Osteoblast (primary cell): ENCODE measurements around the gene CRIP3. TPM values are rescaled to one million over a fixed set of nuclear protein-coding genes. Genes with fewer than 3 reads are reported as not detected.

Source experiments
- DNase-seq: peaks from one replicate; pipeline ENCODE4 v3.0.0; 2011; ENCODE audit warnings: low spot score, mixed read lengths; ENCODE audit not compliant: insufficient read length; ENCODE audit errors: missing footprints
- H2AFZ ChIP-seq: 2 replicates; pipeline ENCODE4 v1.6.0; 2011; ENCODE audit warnings: mild to moderate bottlenecking, low read length
- H3K27ac ChIP-seq: 2 replicates; pipeline ENCODE4 v1.5.1; 2011; ENCODE audit warnings: mild to moderate bottlenecking, low read depth, low read length, moderate library complexity
- H3K27me3 ChIP-seq: 2 replicates; pipeline ENCODE4 v1.6.0; 2012; ENCODE audit warnings: mild to moderate bottlenecking, control low read depth, inconsistent platforms, low read length, moderate library complexity; ENCODE audit not compliant: insufficient read depth
- H3K36me3 ChIP-seq: 2 replicates; pipeline ENCODE4 v1.5.1; 2011; ENCODE audit warnings: mild to moderate bottlenecking, low read length, control low read depth, moderate library complexity; ENCODE audit not compliant: insufficient read depth
- H3K4me1 ChIP-seq: 2 replicates; pipeline ENCODE4 v1.5.1; 2011; ENCODE audit warnings: mild to moderate bottlenecking, low read length, control low read depth, moderate library complexity; ENCODE audit not compliant: insufficient read depth
- H3K4me2 ChIP-seq: 2 replicates; pipeline ENCODE4 v1.6.0; 2011; ENCODE audit warnings: mild to moderate bottlenecking, low read length; ENCODE audit not compliant: insufficient read depth
- H3K4me3 ChIP-seq: fragments of 200-600 bp; sonication (generic); 3 replicates; pipeline ENCODE4 v1.5.1; 2012; ENCODE audit warnings: mild to moderate bottlenecking, low read length, inconsistent platforms; ENCODE audit not compliant: insufficient read depth
- H3K79me2 ChIP-seq: 2 replicates; pipeline ENCODE4 v1.6.0; 2012; ENCODE audit warnings: mild to moderate bottlenecking, low read length, control low read depth, inconsistent platforms; ENCODE audit not compliant: insufficient read depth
- H3K9me3 ChIP-seq: 2 replicates; pipeline ENCODE4 v1.5.1; 2011; ENCODE audit warnings: low read depth, low read length, control low read depth
- H4K20me1 ChIP-seq: 2 replicates; pipeline ENCODE4 v1.6.0; 2012; ENCODE audit warnings: mild to moderate bottlenecking, low read length, control low read depth; ENCODE audit not compliant: insufficient read depth
- total RNA-seq: library from RNA; depleted of rRNA; stranded (reverse); fragments of >200 nt; gene quantifications from 2 replicates; pipeline ENCODE4 v1.2.3, GENCODE V29; 2012
- TF ChIP-seq, protein P1 (sequence below): IDR thresholded peaks from 2 replicates; pipeline ENCODE4 v1.5.1; 2011; ENCODE audit warnings: mild to moderate bottlenecking, low read depth, low read length, moderate library complexity; ENCODE audit errors: extremely low read depth

Gene CRIP3
- total RNA-seq, 1 donor: not detected

GRCh38 chr6:43273707-43274106 is 34.9 kb downstream of the CRIP3 start:
- Histone ChIP-seq H3K27ac (no peak overlapping the region), H3K9me3 (no peaks in the 10 kb centered on the region), H3K4me3 (no peak overlapping the region), H3K79me2 (no peaks in the 10 kb centered on the region), H3K27me3 (peaks cover 26% of the 10 kb centered on the region), H2AFZ (no peak overlapping the region), H3K4me2 (no peak overlapping the region), H3K36me3 (no peaks in the 10 kb centered on the region), H4K20me1 (no peaks in the 10 kb centered on the region), H3K4me1 (peaks cover 19% of the 10 kb centered on the region)
- TF ChIP-seq, protein P1, sequence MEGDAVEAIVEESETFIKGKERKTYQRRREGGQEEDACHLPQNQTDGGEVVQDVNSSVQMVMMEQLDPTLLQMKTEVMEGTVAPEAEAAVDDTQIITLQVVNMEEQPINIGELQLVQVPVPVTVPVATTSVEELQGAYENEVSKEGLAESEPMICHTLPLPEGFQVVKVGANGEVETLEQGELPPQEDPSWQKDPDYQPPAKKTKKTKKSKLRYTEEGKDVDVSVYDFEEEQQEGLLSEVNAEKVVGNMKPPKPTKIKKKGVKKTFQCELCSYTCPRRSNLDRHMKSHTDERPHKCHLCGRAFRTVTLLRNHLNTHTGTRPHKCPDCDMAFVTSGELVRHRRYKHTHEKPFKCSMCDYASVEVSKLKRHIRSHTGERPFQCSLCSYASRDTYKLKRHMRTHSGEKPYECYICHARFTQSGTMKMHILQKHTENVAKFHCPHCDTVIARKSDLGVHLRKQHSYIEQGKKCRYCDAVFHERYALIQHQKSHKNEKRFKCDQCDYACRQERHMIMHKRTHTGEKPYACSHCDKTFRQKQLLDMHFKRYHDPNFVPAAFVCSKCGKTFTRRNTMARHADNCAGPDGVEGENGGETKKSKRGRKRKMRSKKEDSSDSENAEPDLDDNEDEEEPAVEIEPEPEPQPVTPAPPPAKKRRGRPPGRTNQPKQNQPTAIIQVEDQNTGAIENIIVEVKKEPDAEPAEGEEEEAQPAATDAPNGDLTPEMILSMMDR: no peak
- peak; percentile 65 for DNase-seq

DNA sequence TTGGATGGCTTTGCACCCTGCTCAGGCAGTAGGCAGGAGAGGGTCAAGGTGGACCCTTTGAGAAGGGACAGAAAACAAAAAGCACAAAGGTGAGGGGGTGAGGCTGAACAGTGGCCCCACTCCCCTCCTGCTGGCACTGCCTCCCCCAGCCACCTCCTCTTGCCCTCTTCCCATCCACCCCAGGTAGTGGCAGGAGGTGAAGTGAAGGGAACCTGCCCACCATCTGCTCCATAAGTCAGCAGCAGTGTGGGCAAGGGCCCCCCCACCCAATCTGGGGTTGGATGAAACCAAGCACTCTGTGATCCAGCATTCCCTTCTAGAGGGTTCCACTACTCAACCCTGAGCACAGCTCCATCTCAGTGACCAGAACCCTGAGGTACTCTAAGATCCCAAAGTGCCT is 36.7 kb downstream of the CRIP3 start:
- no peak overlapping the region for H3K27ac ChIP-seq
- no peak overlapping the region for H2AFZ ChIP-seq
- H3K36me3 ChIP-seq: no peaks in the 10 kb centered on the region
- no peak overlapping the region for H3K4me3 ChIP-seq
- DNase-seq: peak; percentile 74
- H3K27me3 ChIP-seq: peaks cover 36% of the 10 kb centered on the region
- no peaks in the 10 kb centered on the region for H3K79me2 ChIP-seq
- peaks cover 9% of the 10 kb centered on the region for H3K4me1 ChIP-seq
- H3K9me3 ChIP-seq: no peaks in the 10 kb centered on the region
- no peak overlapping the region for H3K4me2 ChIP-seq
- TF ChIP-seq, protein P1: no peak
- H4K20me1 ChIP-seq: no peaks in the 10 kb centered on the region

DNA sequence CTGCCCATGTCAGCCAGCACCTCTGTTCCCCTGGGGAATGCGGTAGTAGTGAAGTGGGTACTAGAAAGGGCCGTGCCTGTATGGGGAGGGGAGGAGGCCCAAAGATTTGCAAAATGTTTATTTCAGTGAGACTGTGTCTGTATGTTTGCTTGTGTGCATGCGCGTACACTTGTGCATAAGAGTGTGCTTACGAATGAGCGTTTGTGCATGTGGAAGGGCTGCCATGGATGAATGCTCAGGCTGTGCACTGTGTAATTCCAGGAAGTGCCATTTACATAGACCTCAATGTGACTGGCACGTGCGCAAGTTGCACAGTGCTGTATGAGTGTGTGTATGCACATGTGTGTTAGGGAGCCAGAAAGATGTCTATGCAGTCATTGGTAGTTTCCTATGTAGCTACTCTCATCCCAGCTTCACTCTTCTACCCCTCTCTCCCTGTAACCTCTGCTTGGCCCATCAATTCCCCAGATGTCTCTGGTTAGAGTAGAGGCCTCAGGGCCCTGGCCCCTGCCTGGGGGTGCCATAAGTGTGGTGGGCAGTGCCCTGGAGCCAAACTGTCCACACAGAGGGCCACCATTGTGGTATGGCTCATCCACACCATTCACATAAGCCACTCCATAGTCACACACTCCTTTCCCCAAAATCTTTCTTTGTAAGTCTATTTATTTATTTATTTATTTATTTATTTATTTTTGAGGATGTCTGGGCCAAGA is 37.4 kb downstream of the CRIP3 start:
- Histone ChIP-seq H3K4me1 (peaks cover 9% of the 10 kb centered on the region), H4K20me1 (no peaks in the 10 kb centered on the region), H2AFZ (no peak overlapping the region), H3K27ac (no peak overlapping the region), H3K27me3 (peaks cover 36% of the 10 kb centered on the region), H3K36me3 (no peaks in the 10 kb centered on the region), H3K79me2 (no peaks in the 10 kb centered on the region), H3K9me3 (no peaks in the 10 kb centered on the region), H3K4me3 (no peak overlapping the region), H3K4me2 (no peak overlapping the region)
- DNase-seq: peak; percentile 81
- TF ChIP-seq, protein P1: no peak

GRCh38 chr6:43269273-43270007 is 39.2 kb downstream of the CRIP3 start:
- peaks cover 9% of the 10 kb centered on the region for H3K4me1 ChIP-seq
- H2AFZ ChIP-seq: peak overlapping the region; percentile 82
- DNase-seq: peak; percentile 90
- H4K20me1 ChIP-seq: no peaks in the 10 kb centered on the region
- H3K79me2 ChIP-seq: no peaks in the 10 kb centered on the region
- peak overlapping the region; percentile 59 for H3K4me3 ChIP-seq
- H3K27me3 ChIP-seq: peaks cover 30% of the 10 kb centered on the region
- H3K36me3 ChIP-seq: no peaks in the 10 kb centered on the region
- TF ChIP-seq, protein P1: no peak
- H3K9me3 ChIP-seq: no peaks in the 10 kb centered on the region
- peak overlapping the region; percentile 74 for H3K4me2 ChIP-seq
- no peak overlapping the region for H3K27ac ChIP-seq
